ENCODE measurements around the gene RIIAD1.
A peak's percentile ranks its signal among the peaks of the same experiment; 100 is the strongest.
"Not testable (repeated sequence)": the region's sequence is repeated elsewhere in the genome, so short reads cannot be mapped to it uniquely, and the experiment has no call there.

RIIAD1 gene

GRCh38 chr1:151737026-151737425, 15.7 kb downstream of the RIIAD1 start:
- DNase-seq (ENCODE audit: low read depth in 2 of 2): no peak

GRCh38 chr1:151737479-151737878, 16.2 kb downstream of the RIIAD1 start:
- no peak for DNase-seq (ENCODE audit: low read depth in 2 of 2)

GRCh38 chr1:151739590-151740355, 18.5 kb downstream of the RIIAD1 start:
- no peak for DNase-seq (ENCODE audit: low read depth in 2 of 2)

GRCh38 chr1:151741516-151741915, 20.2 kb downstream of the RIIAD1 start:
- DNase-seq (ENCODE audit: low read depth in 2 of 2): no peak

GRCh38 chr1:151756291-151756690, 35.0 kb downstream of the RIIAD1 start:
- DNase-seq (ENCODE audit: low read depth in 2 of 2): no peak

- no peak for DNase-seq (ENCODE audit: low read depth in 2 of 2)
These were observed 37.9 kb downstream of the RIIAD1 start for GRCh38 chr1:151759241-151759640.

GRCh38 chr1:151760597-151761385, 39.5 kb downstream of the RIIAD1 start:
- no peak for DNase-seq (ENCODE audit: low read depth in 2 of 2)

- DNase-seq (ENCODE audit: low read depth in 2 of 2): peak; percentile 81 to 84
These were observed 41.9 kb downstream of the RIIAD1 start, which contains the start of gene MRPL9 for GRCh38 chr1:151762941-151763921. TSS of gene MRPL9 (minus strand) at chr1:151763496. CDS start at chr1:151763479, 17 bp downstream.

- DNase-seq (ENCODE audit: low read depth in 2 of 2): no peak
These were observed 42.7 kb downstream of the RIIAD1 start for GRCh38 chr1:151763990-151764389.

- DNase-seq (ENCODE audit: low read depth in 2 of 2): not testable (repeated sequence)
These were observed 47.2 kb downstream of the RIIAD1 start for GRCh38 chr1:151768351-151769066.

- DNase-seq (ENCODE audit: low read depth in 2 of 2): not testable (repeated sequence)
These were observed 47.9 kb downstream of the RIIAD1 start for GRCh38 chr1:151769270-151769669.

GRCh38 chr1:151773702-151774101, 52.4 kb downstream of the RIIAD1 start:
- no peak for DNase-seq (ENCODE audit: low read depth in 2 of 2)

- DNase-seq (ENCODE audit: low read depth in 2 of 2): no peak
These were observed 53.1 kb downstream of the RIIAD1 start for GRCh38 chr1:151774256-151774922.

GRCh38 chr1:151775894-151776664, 54.8 kb downstream of the RIIAD1 start:
- no peak for DNase-seq (ENCODE audit: low read depth in 2 of 2)

GRCh38 chr1:151776665-151777062, 55.3 kb downstream of the RIIAD1 start:
- DNase-seq (ENCODE audit: low read depth in 2 of 2): no peak

- DNase-seq (ENCODE audit: low read depth in 2 of 2): no peak
These were observed 56.0 kb downstream of the RIIAD1 start for GRCh38 chr1:151777317-151777716.

Data from stimulated activated CD8-positive, alpha-beta memory T cell treated with anti-CD3 and anti-CD28 coated beads, Interleukin-2, amount 100 ng/mL, for 48 hours (primary cell).